Middle frontal gyrus (tissue), 1 donor: ENCODE data around the gene ATP5F1C.

ENCODE experiments used
- DNase-seq: peaks from one replicate; pipeline ENCODE4 v3.0.0-alpha.2; 2015; ENCODE audit warnings: low spot score; ENCODE audit errors: extremely low spot score

Gene ATP5F1C

DNA sequence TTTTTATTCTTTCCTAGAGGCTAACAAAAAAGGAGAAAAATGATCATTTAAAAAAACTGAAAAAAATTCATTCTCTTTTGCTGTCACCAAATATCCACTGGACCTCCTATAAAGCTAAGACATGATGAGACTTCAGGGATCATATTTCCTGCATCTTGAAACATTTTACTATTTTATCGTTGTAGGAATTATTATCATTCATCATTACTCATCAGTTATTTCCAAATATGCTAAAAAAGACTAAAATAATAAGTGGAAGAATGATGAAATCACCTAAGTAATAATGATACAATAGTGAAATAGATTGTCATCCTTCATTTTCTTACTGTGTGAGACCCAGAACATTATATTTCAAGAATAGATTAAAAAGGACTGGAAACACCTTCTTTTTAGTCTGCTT, 58.6 kb downstream of the ATP5F1C start:
- no peak for DNase-seq

GRCh38 chr10:7853226-7853842, 65.4 kb downstream of the ATP5F1C start:
- DNase-seq: no peak

- DNase-seq: no peak
Measured at GRCh38 chr10:7853890-7854289, 65.9 kb downstream of the ATP5F1C start.

DNA sequence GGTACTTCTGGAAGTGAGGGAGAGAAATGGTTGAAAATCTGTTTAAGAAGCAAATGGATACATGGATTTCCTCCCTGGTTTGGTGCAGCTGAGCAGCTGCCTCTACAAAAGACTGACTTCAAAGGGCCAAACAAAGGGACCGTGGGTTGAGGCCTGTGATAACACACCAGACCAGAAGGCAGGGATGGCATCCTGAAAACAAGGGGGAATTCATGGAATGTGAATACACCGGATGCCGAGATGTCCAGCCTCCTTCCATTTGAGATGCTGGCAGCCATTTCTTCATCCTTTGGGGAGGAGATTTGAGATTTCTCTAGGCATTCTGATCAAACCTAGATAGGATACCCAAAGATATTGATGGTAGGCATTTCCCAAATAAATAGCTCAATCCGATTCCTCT, 67.2 kb downstream of the ATP5F1C start:
- DNase-seq: no peak

DNA sequence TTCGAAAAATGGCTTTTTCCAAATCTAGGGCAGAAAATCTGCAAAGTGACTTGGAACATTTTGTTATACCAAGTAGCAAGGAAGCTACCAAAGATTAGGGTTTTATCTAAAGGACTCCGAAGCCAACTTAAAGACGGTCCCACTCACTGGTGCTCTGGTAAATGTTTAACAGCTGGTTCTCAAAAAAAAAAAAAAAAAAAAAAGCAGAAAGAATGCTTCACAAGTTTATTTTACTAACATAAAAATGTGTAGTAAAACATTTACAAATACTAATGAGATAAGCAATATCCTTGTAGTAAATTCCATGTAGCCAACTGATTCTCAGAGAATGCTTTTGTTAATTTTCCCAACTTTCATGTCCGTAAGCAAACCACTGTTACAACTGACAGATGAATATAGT, 68.7 kb downstream of the ATP5F1C start:
- no peak for DNase-seq

GRCh38 chr10:7857262-7857661, 69.3 kb downstream of the ATP5F1C start:
- no peak for DNase-seq
